Activated CD4-positive, alpha-beta memory T cell treated with anti-CD3 and anti-CD28 coated beads, Interleukin-2, amount 10 ng/mL, durations not matched to agents 7 days and 5 days (primary cell): Measurements from ENCODE around the gene SLC22A7. TPM values are rescaled to one million over a fixed set of nuclear protein-coding genes. Genes with fewer than 3 reads are reported as not detected.
"Not testable (repeated sequence)": the region's sequence is repeated elsewhere in the genome, so short reads cannot be mapped to it uniquely, and the experiment has no call there.

Source experiments
- CTCF ChIA-PET: fragments of 350-600 bp; sonication (Branson Sonifier 250); formaldehyde crosslinking; loops from one replicate; lab custom pipeline; 2021; ENCODE audit warnings: antibody characterized with exemption, inconsistent platforms; lab: Charles Lee
- POLR2A ChIA-PET: fragments of 350-600 bp; sonication (Branson Sonifier 250); formaldehyde crosslinking; loops from one replicate; lab custom pipeline; 2021; ENCODE audit warnings: antibody characterized with exemption; lab: Charles Lee
- DNase-seq: peaks from one replicate; pipeline ENCODE4 v3.0.0-alpha.2; 2020
- H3K27ac Mint-ChIP-seq: one replicate; pipeline ENCODE4 v1.8.0; 2021; ENCODE audit warnings: mild to moderate bottlenecking, mixed read lengths
- H3K27me3 Mint-ChIP-seq: one replicate; pipeline ENCODE4 v1.8.0; 2021; ENCODE audit warnings: mixed read lengths
- H3K36me3 Mint-ChIP-seq: one replicate; pipeline ENCODE4 v1.8.0; 2021; ENCODE audit warnings: low read depth, mixed read lengths
- H3K4me1 Mint-ChIP-seq: one replicate; pipeline ENCODE4 v1.8.0; 2021; ENCODE audit warnings: mixed read lengths
- H3K4me3 Mint-ChIP-seq: one replicate; pipeline ENCODE4 v1.8.0; 2021; ENCODE audit warnings: mild to moderate bottlenecking, mixed read lengths
- H3K9me3 Mint-ChIP-seq: one replicate; pipeline ENCODE4 v1.8.0; 2021; ENCODE audit warnings: mixed read lengths
- total RNA-seq, 2 experiments: library from RNA; stranded (reverse); gene quantifications; one replicate each; pipeline ENCODE4 v1.2.3, GENCODE V29; 2021

SLC22A7 gene
- total RNA-seq, 2 experiments from 2014 or later: not detected

DNA sequence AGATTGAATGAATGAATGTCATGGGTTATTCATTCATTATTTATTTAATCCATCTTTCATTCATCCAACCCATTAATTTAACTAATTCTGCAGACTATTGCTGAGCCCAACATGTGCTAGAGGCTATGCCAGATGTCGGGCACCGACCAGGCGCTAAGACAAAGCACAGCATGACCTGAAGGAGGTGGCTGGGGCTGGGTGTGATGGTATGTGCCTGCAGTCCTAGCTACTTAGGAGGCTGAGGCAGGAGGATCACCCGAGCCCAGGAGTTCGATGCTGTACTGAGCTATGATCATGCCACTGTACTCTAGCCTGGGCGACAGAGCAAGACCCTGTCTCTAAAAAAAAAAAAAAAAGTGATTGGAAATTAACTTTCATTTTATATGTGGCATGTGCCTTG is 5.7 kb upstream of the SLC22A7 start:
- Mint-ChIP-seq H3K9me3 (no peaks in the 10 kb centered on the region), H3K27ac (no peak overlapping the region), H3K4me1 (no peaks in the 10 kb centered on the region), H3K27me3 (peaks cover 8% of the 10 kb centered on the region), H3K36me3 (no peaks in the 10 kb centered on the region), H3K4me3 (no peak overlapping the region)
- ChIA-PET POLR2A (no interaction called here), CTCF (interaction anchor here (1.1 to 1.7 kb wide), 2 partner anchors 16 to 209 kb away, joined by 3 to 4 read pairs; partner anchors contain the start of gene CRIP3)
- DNase-seq: no peak

DNA sequence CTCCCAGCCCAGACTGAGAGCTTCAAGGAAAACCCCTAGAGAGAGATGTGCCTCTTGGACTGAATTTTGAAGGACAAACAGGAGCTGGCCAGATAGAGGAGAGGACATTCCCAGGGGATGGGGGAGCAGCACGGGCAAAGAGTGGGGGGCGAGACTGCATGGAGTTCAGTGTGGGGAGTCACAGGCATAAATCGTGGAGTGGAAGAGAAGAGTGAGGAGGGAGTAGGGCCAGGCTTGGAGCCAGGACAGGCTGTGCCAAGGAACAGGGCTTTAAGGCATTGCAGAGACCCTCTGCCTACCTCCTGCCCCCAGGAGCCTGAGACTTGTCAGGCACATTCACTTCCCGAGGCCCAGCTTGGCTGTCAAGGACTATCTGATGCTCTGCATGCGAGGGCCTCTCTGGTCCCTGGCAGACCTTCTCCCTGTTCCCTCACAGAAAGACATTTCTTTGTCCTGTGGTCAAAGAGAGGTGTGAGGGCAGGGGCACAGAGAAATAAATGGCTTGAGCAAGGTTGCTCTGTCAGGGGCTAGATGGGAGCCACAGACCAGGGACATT is 5.2 kb upstream of the SLC22A7 start:
- CTCF ChIA-PET: interaction anchor here (1.1 kb wide), 1 partner anchor 208 kb away, joined by 4 read pairs; no protein-coding TSS in a partner anchor

DNA sequence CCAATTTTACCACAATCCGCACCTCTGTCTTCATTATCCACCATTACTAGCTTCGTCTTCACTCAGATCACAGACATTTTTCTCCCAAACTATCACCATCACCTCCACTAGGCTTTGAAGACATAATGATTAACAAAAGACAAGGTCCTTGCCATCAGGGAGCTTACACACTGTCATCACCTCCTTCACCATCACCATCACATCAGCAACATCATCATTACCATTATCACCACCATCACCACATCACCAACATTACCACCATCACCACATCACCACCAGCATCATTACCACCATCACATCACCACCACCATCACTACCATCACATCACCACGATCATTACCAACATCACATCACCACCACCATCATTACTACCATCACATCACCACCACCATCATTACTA is 4.4 kb upstream of the SLC22A7 start:
- peaks cover 10% of the 10 kb centered on the region for H3K27me3 Mint-ChIP-seq
- no peak overlapping the region for H3K27ac Mint-ChIP-seq
- no peak for DNase-seq
- H3K4me1 Mint-ChIP-seq: no peaks in the 10 kb centered on the region
- H3K9me3 Mint-ChIP-seq: no peaks in the 10 kb centered on the region
- H3K4me3 Mint-ChIP-seq: no peak overlapping the region
- POLR2A ChIA-PET: no interaction called here
- no peaks in the 10 kb centered on the region for H3K36me3 Mint-ChIP-seq
- CTCF ChIA-PET: interaction anchor here (1.1 kb wide), 1 partner anchor 207 kb away, joined by 4 read pairs; no protein-coding TSS in a partner anchor

More for the DNA sequence above, 5.2 kb upstream of the SLC22A7 start:
- Mint-ChIP-seq H3K4me3 (no peak overlapping the region), H3K9me3 (no peaks in the 10 kb centered on the region), H3K4me1 (no peaks in the 10 kb centered on the region), H3K27me3 (peaks cover 9% of the 10 kb centered on the region), H3K36me3 (no peaks in the 10 kb centered on the region), H3K27ac (no peak overlapping the region)
- POLR2A ChIA-PET: no interaction called here
- DNase-seq: no peak

DNA sequence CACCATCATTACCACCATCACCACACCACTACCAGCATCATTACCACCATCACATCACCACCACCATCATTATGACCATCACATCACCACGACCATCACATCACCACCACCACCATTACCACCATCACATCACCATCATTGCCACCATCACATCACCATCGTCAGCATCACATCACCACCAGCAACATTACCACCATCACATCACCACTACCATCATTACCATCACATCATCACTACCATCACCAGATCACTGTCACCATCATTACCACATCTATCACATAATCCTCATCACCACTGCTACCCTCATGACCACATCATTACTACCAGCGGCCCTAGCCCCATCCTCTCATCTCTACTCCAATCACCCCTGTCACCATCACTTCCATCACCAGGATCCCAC is 3.5 kb upstream of the SLC22A7 start:
- ChIA-PET POLR2A (no interaction called here), CTCF (no interaction called here)
- no peak overlapping the region for H3K4me3 Mint-ChIP-seq

DNA sequence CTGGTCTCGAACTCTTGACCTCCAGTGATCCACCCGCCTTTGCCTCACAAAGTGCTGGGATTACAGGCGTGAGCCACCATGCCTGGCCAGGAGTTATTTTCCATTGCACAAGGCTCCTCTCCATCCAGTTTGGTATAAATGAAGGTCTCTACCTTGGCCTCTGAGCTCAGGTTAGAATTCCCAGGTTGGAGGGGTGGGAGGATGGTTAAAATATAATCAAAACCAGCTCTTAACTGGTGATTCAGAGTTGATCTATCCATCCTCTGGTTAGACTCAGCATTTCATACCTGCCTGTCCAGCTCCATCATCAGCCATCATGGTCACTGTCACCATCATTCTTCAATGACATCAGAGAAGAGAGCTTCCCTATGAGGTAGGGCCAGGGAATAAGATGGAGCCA is 2.6 kb upstream of the SLC22A7 start:
- peaks cover 22% of the 10 kb centered on the region for H3K27me3 Mint-ChIP-seq
- H3K9me3 Mint-ChIP-seq: no peaks in the 10 kb centered on the region
- no peaks in the 10 kb centered on the region for H3K36me3 Mint-ChIP-seq
- no peak for DNase-seq
- peaks cover 3% of the 10 kb centered on the region for H3K4me1 Mint-ChIP-seq
- no peak overlapping the region for H3K27ac Mint-ChIP-seq
- POLR2A ChIA-PET: no interaction called here
- H3K4me3 Mint-ChIP-seq: no peak overlapping the region
- CTCF ChIA-PET: interaction anchor here (2.9 kb wide), 1 partner anchor 13 kb away, joined by 13 read pairs; the partner anchor contains the start of gene CRIP3

More for the DNA sequence above, 3.5 kb upstream of the SLC22A7 start:
- DNase-seq: no peak
- Mint-ChIP-seq H3K27ac (no peak overlapping the region), H3K36me3 (no peaks in the 10 kb centered on the region), H3K27me3 (peaks cover 15% of the 10 kb centered on the region), H3K4me1 (no peaks in the 10 kb centered on the region), H3K9me3 (no peaks in the 10 kb centered on the region)

DNA sequence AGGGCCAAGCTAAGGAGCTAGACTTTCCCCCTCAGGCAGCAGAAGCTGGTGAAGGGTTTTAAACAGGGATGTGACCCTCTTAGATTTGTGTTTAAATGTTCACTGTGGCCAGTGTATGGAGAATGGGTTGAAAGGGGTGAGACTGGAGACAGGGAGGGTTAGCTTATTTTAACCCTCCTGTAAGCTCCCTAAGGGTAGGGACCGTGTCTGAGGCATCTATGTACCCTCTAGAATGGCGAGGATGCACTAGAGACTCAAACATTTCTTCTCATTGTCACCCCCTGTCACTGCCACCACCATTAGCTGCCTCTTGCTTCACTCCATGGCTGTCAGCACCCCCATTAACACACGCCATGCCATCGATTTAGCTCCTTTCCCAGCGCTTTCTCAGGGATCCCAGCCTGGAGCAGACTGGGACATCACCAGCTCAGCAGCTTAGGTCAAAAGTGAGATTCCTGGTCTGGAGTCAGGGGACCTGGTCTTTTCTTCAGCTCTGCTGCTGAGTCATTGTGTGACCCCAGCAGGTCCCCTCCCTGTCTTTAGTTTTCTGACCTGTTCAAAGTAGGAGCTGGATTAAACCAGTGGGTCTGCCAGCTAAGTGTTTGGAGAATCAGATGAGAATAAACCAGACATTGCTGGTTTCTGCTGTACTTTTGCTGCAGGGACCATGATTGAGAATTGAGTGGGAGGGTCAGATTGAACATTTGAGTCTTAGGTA is 1.1 kb upstream of the SLC22A7 start:
- ChIA-PET CTCF (interaction anchor here (1.3 to 2.9 kb wide), 2 partner anchors 11 to 97 kb away, joined by 4 to 13 read pairs; partner anchors contain the start of gene CRIP3), POLR2A (interaction anchor here (0.6 to 1.4 kb wide), 3 partner anchors 12 to 40 kb away, joined by 3 to 4 read pairs (median 3); partner anchors contain the start of gene CRIP3)
- Mint-ChIP-seq H3K27ac (no peak overlapping the region), H3K4me3 (no peak overlapping the region), H3K36me3 (no peaks in the 10 kb centered on the region), H3K27me3 (peaks cover 24% of the 10 kb centered on the region), H3K9me3 (no peaks in the 10 kb centered on the region), H3K4me1 (peaks cover 3% of the 10 kb centered on the region)
- DNase-seq: no peak

DNA sequence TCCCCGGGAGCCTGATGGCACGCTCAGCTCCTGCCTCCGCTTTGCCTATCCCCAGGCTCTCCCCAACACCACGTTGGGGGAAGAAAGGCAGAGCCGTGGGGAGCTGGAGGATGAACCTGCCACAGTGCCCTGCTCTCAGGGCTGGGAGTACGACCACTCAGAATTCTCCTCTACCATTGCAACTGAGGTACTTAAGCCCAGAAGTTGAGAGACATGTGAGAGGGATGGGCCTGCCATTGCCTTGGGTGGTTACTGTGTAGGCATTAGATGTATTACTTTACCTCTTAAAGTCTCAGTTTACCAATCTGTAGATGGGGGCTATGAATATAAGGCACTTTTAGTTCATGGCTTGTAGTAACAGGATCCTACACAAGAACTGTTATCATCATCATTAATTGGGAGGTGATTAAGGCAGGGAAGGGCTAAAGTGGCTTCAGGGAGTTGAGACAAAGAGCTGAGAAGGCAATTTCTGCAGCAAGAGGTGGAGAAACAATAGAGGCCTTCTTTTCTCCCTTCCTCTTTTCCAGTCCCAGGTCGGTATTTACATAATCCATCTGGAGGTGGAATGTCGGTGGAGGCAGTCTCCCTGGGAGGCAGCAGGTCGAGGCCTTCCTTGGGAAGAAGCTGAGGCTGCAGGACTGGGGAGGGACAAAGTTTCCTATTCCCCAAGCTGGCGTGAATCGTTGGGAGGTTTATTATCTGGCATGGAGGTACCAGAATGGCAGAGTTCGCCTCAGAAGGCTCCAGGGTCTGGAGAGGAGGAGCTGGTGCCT is 691 bp downstream of the SLC22A7 start:
- peaks cover 3% of the 10 kb centered on the region for H3K4me1 Mint-ChIP-seq
- peaks cover 24% of the 10 kb centered on the region for H3K27me3 Mint-ChIP-seq
- no peaks in the 10 kb centered on the region for H3K36me3 Mint-ChIP-seq
- H3K27ac Mint-ChIP-seq: no peak overlapping the region
- ChIA-PET POLR2A (no interaction called here), CTCF (no interaction called here)
- H3K9me3 Mint-ChIP-seq: no peaks in the 10 kb centered on the region
- H3K4me3 Mint-ChIP-seq: no peak overlapping the region
- DNase-seq: no peak

DNA sequence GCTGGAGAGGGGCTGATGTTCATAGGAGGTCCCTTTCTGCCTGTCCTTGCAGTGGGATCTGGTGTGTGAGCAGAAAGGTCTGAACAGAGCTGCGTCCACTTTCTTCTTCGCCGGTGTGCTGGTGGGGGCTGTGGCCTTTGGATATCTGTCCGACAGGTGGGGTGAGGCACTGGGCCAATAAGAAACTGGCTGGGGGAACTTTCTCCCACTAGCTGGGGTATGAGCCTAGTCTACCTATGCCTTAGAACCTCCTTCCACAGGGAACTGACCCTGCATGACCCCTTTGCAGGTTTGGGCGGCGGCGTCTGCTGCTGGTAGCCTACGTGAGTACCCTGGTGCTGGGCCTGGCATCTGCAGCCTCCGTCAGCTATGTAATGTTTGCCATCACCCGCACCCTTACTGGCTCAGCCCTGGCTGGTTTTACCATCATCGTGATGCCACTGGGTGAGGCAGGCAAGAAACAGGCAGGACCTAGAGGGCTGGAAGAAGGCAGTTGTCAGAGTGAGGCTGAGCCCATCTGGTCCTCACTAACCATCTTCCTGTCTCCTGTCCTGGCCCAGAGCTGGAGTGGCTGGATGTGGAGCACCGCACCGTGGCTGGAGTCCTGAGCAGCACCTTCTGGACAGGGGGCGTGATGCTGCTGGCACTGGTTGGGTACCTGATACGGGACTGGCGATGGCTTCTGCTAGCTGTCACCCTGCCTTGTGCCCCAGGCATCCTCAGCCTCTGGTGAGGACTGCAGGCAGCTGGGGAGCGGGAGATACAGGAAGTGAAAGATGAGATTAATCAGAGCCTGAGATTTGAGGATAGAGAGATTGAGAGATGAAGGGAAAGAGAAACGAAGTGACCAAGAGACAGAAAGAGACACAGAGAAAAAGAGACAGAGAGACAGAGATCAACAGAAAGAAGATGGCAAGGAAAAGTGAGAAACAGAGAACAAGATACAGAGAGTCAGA is 1.6 kb downstream of the SLC22A7 start:
- DNase-seq: no peak
- Mint-ChIP-seq H3K27ac (no peak overlapping the region), H3K4me1 (peaks cover 3% of the 10 kb centered on the region), H3K27me3 (peaks cover 24% of the 10 kb centered on the region), H3K4me3 (no peak overlapping the region), H3K9me3 (no peaks in the 10 kb centered on the region), H3K36me3 (no peaks in the 10 kb centered on the region)
- ChIA-PET CTCF (no interaction called here), POLR2A (no interaction called here)

DNA sequence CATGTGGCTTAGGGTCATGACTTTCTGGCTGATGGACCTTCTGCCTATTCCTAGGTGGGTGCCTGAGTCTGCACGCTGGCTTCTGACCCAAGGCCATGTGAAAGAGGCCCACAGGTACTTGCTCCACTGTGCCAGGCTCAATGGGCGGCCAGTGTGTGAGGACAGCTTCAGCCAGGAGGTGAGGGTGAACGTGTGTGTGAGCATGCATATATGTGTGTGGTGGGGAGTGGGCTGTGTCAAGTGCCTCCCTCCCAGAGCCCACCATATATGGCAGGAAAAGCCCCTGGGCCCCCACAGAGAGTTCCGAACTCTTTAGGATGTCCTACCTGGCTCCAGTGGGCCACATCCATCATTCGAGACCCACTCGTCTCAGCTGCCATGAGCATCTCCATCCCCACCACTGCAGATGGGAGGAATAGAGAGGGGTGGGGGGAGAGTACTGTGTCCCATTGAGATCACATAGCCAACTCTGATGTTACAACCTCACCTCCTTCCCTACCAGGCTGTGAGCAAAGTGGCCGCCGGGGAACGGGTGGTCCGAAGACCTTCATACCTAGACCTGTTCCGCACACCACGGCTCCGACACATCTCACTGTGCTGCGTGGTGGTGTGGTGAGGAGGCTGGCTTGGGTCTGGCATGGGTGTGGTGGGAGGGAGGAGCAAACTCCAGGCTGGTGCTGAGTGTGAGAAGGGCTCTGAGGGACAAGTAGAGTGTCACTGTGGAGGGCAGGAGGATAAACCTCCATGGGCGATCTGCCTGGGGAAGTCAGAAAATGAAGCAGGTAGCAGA is 3.2 kb downstream of the SLC22A7 start:
- peaks cover 3% of the 10 kb centered on the region for H3K4me1 Mint-ChIP-seq
- H3K27me3 Mint-ChIP-seq: peaks cover 24% of the 10 kb centered on the region
- H3K27ac Mint-ChIP-seq: no peak overlapping the region
- H3K36me3 Mint-ChIP-seq: no peaks in the 10 kb centered on the region
- POLR2A ChIA-PET: no interaction called here
- H3K9me3 Mint-ChIP-seq: no peaks in the 10 kb centered on the region
- CTCF ChIA-PET: no interaction called here
- no peak for DNase-seq
- H3K4me3 Mint-ChIP-seq: no peak overlapping the region

DNA sequence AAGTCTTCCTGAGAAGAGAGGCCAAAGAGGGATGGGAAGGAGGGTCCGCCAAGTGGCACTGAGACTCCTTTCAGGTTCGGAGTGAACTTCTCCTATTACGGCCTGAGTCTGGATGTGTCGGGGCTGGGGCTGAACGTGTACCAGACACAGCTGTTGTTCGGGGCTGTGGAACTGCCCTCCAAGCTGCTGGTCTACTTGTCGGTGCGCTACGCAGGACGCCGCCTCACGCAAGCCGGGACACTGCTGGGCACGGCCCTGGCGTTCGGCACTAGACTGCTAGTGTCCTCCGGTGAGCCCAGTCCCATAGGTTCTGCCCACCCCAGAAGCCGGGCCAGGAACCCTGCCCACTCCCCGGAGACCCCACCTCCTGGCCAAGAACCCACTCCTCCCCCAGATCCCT is 4.1 kb downstream of the SLC22A7 start:
- Mint-ChIP-seq H3K4me3 (no peak overlapping the region), H3K27me3 (peaks cover 17% of the 10 kb centered on the region), H3K36me3 (no peaks in the 10 kb centered on the region), H3K27ac (no peak overlapping the region), H3K9me3 (no peaks in the 10 kb centered on the region), H3K4me1 (peaks cover 3% of the 10 kb centered on the region)
- ChIA-PET POLR2A (no interaction called here), CTCF (no interaction called here)
- DNase-seq: no peak

DNA sequence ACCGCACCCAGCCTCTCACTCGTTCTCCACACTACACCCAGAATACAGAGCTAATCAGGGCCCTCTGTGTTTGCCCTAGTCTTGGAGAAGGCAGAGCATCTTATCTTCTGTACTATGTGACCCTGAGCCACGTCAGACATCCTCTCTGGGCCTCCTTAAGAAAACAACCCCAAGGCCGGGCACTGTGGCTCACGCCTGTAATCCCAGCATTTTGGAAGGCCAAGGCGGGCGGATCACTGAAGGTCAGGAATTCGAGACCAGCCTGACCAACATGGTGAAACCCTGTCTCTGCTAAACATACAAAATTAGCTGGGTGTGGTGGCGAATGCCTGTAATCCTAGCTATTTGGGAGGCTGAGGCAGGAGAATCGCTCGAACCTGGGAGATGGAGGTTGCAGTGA is 4.9 kb downstream of the SLC22A7 start:
- CTCF ChIA-PET: interaction anchor here (0.9 kb wide), 1 partner anchor 193 kb away, joined by 3 read pairs; no protein-coding TSS in a partner anchor

More for the DNA sequence above, 4.9 kb downstream of the SLC22A7 start:
- H3K9me3 Mint-ChIP-seq, H3K4me3 Mint-ChIP-seq, H3K36me3 Mint-ChIP-seq, POLR2A ChIA-PET, H3K27ac Mint-ChIP-seq, H3K4me1 Mint-ChIP-seq, DNase-seq: not testable (repeated sequence)
- H3K27me3 Mint-ChIP-seq: peaks cover 17% of the 10 kb centered on the region
